H9 (cell line): ENCODE results near the gene SNAP25. TPM values are rescaled to one million over a fixed set of nuclear protein-coding genes. Genes with fewer than 3 reads are reported as not detected.

Source experiments
- DNase-seq: peaks from one replicate; pipeline ENCODE4 v3.0.0-alpha.2; 2017
- H2AFZ ChIP-seq: one replicate; pipeline ENCODE4 v1.6.1; 2013; ENCODE audit warnings: mild to moderate bottlenecking, low read length, control low read depth, moderate library complexity
- H2AK5ac ChIP-seq: 2 replicates; pipeline ENCODE4 v1.6.1; 2013; ENCODE audit warnings: low read length, control low read depth, mixed read lengths; ENCODE audit not compliant: insufficient read length
- H2BK120ac ChIP-seq: one replicate; pipeline ENCODE4 v1.6.1; 2013; ENCODE audit warnings: low read depth, mild to moderate bottlenecking, low read length, control low read depth, inconsistent platforms; ENCODE audit not compliant: poor library complexity, severe bottlenecking
- H2BK12ac ChIP-seq: 2 replicates; pipeline ENCODE4 v1.6.1; 2013; ENCODE audit warnings: low read length, control low read depth, mixed read lengths, low read depth; ENCODE audit not compliant: insufficient read length
- H2BK15ac ChIP-seq: 2 replicates; pipeline ENCODE4 v1.6.1; 2013; ENCODE audit warnings: low read depth, low read length, control low read depth
- H2BK20ac ChIP-seq: one replicate; pipeline ENCODE4 v1.6.1; 2013; ENCODE audit warnings: low read depth, mild to moderate bottlenecking, low read length, control low read depth, inconsistent platforms; ENCODE audit not compliant: poor library complexity, severe bottlenecking
- H2BK5ac ChIP-seq: 2 replicates; pipeline ENCODE4 v1.6.1; 2013; ENCODE audit warnings: low read length, control low read depth, mixed read lengths; ENCODE audit not compliant: insufficient read length
- H3K14ac ChIP-seq: 2 replicates; pipeline ENCODE4 v1.6.1; 2013; ENCODE audit warnings: low read length, control low read depth; ENCODE audit not compliant: insufficient read depth
- H3K18ac ChIP-seq: 2 replicates; pipeline ENCODE4 v1.6.1; 2013; ENCODE audit warnings: low read depth, mild to moderate bottlenecking, mixed read lengths, low read length, control low read depth; ENCODE audit not compliant: insufficient read length
- H3K23ac ChIP-seq: 2 replicates; pipeline ENCODE4 v1.6.1; 2013; ENCODE audit warnings: low read length, control low read depth, mixed read lengths, low read depth; ENCODE audit not compliant: insufficient read length
- H3K23me2 ChIP-seq: 2 replicates; pipeline ENCODE4 v1.6.1; 2013; ENCODE audit warnings: low read depth, mild to moderate bottlenecking, mixed read lengths, low read length, control low read depth; ENCODE audit not compliant: insufficient read length, poor library complexity, severe bottlenecking
- H3K27ac ChIP-seq: 2 replicates; pipeline ENCODE4 v1.5.1; 2013; ENCODE audit warnings: low read length, control low read depth, mixed read lengths, low read depth; ENCODE audit not compliant: insufficient read length
- H3K27me3 ChIP-seq: 2 replicates; pipeline ENCODE4 v1.6.1; 2013; ENCODE audit warnings: low read length, control low read depth, inconsistent platforms; ENCODE audit not compliant: insufficient read depth
- H3K4ac ChIP-seq: 2 replicates; pipeline ENCODE4 v1.6.1; 2013; ENCODE audit warnings: low read depth, mild to moderate bottlenecking, control low read depth, inconsistent platforms, low read length, moderate library complexity
- H3K4me1 ChIP-seq: 2 replicates; pipeline ENCODE4 v1.6.1; 2013; ENCODE audit warnings: low read length, control low read depth, inconsistent platforms; ENCODE audit not compliant: insufficient read depth
- H3K4me2 ChIP-seq: 2 replicates; pipeline ENCODE4 v1.6.1; 2013; ENCODE audit warnings: low read length, control low read depth, mixed read lengths; ENCODE audit not compliant: insufficient read length, insufficient read depth
- H3K56ac ChIP-seq: 2 replicates; pipeline ENCODE4 v1.6.1; 2013; ENCODE audit warnings: low read depth, mild to moderate bottlenecking, mixed read lengths, low read length, control low read depth; ENCODE audit not compliant: insufficient read length
- H3K79me1 ChIP-seq: 2 replicates; pipeline ENCODE4 v1.6.1; 2013; ENCODE audit warnings: low read depth, mild to moderate bottlenecking, moderate library complexity, low read length, control low read depth, inconsistent platforms; ENCODE audit not compliant: insufficient read depth, poor library complexity, severe bottlenecking
- H3K79me2 ChIP-seq: 2 replicates; pipeline ENCODE4 v1.6.1; 2013; ENCODE audit warnings: low read length, control low read depth, inconsistent platforms; ENCODE audit not compliant: insufficient read depth
- H3K9ac ChIP-seq: 2 replicates; pipeline ENCODE4 v1.6.1; 2013; ENCODE audit warnings: low read length, control low read depth, mixed read lengths; ENCODE audit not compliant: insufficient read length; ENCODE audit errors: extremely low read depth
- H3K9me3 ChIP-seq: one replicate; pipeline ENCODE4 v1.6.1; 2013; ENCODE audit warnings: low read depth, low read length, inconsistent platforms; ENCODE audit not compliant: control insufficient read depth
- H3T11ph ChIP-seq: one replicate; pipeline ENCODE4 v1.6.1; 2013; ENCODE audit warnings: mild to moderate bottlenecking, low read length, control low read depth, inconsistent platforms
- H4K20me1 ChIP-seq: one replicate; pipeline ENCODE4 v1.6.1; 2013; ENCODE audit not compliant: control insufficient read depth, insufficient read length, insufficient read depth
- H4K5ac ChIP-seq: 2 replicates; pipeline ENCODE4 v1.6.1; 2013; ENCODE audit warnings: low read depth, mild to moderate bottlenecking, mixed read lengths, low read length, control low read depth; ENCODE audit not compliant: insufficient read length
- H4K8ac ChIP-seq: replicated peaks from 2 replicates; pipeline ENCODE4 v1.6.1; 2013; ENCODE audit warnings: low read length, control low read depth, mixed read lengths, low read depth; ENCODE audit not compliant: insufficient read length
- H4K91ac ChIP-seq: 2 replicates; pipeline ENCODE4 v1.6.1; 2013; ENCODE audit warnings: low read depth, mild to moderate bottlenecking, moderate library complexity, mixed read lengths, low read length, control low read depth; ENCODE audit not compliant: insufficient read length
- H3K27ac Mint-ChIP-seq, 3 experiments: 2 replicates in 2 of 3; 3 replicates in 1 of 3; pipeline ENCODE4 v1.8.0; 2020 to 2021; ENCODE audit warnings: mixed read lengths in 3 of 3, mild to moderate bottlenecking in 1 of 3, moderate library complexity in 1 of 3
- H3K27me3 Mint-ChIP-seq: 2 replicates; pipeline ENCODE4 v1.8.0; 2021; ENCODE audit warnings: low read depth, mild to moderate bottlenecking, moderate library complexity, mixed read lengths
- H3K36me3 Mint-ChIP-seq, 3 experiments: 2 replicates in 2 of 3; 3 replicates in 1 of 3; pipeline ENCODE4 v1.8.0; 2020 to 2021; ENCODE audit warnings: low read depth in 3 of 3, mixed read lengths in 3 of 3; ENCODE audit not compliant: insufficient read depth in 1 of 3
- H3K4me1 Mint-ChIP-seq, 2 experiments: 2 replicates each; pipeline ENCODE4 v1.8.0; 2020; ENCODE audit warnings: mixed read lengths in 2 of 2
- H3K4me3 Mint-ChIP-seq, 2 experiments: 2 replicates in 1 of 2; 3 replicates in 1 of 2; pipeline ENCODE4 v1.8.0; 2020 to 2021; ENCODE audit warnings: mild to moderate bottlenecking in 2 of 2, mixed read lengths in 2 of 2, moderate library complexity in 1 of 2
- H3K9me3 Mint-ChIP-seq, 2 experiments: 2 replicates in 1 of 2; 3 replicates in 1 of 2; pipeline ENCODE4 v1.8.0; 2020; ENCODE audit warnings: mild to moderate bottlenecking in 2 of 2, mixed read lengths in 2 of 2, moderate library complexity in 1 of 2
- CTCF ChIP-seq: fragments of 200-600 bp; sonication (generic); conservative IDR thresholded peaks from 3 replicates; pipeline ENCODE4 v1.8.0; 2021; ENCODE audit warnings: antibody characterized with exemption, mild to moderate bottlenecking
- WGBS: extraction: QIAGEN DNeasy Blood & Tissue Kit; methylation state at CpG from one replicate; pipeline ENCODE4 v1.1.7; 2013; ENCODE audit warnings: missing lambda C conversion rate, low lambda C conversion rate, mixed read lengths; ENCODE audit not compliant: insufficient read length; ENCODE audit errors: extremely low coverage; 5-methylcytosine and 5-hydroxymethylcytosine counted together
- total RNA-seq: library from RNA; stranded (reverse); gene quantifications from 2 replicates; pipeline ENCODE4 v1.2.1, GENCODE V29; 2021

The SNAP25 gene
- total RNA-seq, 1 experiment from 2014 or later: 0.13 TPM

DNA sequence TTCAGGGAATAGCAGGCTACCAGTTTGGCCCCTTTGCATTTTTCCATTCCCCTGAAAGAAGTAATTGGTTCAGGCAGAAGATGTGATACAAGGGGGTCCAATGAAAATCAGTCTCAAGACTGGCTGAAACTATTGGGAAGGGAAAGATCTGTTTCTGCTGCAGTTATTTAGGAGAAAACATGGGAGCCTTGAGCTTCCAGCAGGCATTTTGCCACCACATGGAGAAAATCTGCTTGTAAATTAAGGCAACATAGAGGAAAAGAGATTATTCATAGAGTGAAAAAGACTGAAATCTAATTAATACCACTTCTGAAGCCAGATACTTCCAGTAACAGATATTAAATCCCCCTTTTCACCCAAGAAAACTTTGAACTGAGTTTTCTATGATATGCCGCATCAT lies 44.2 kb upstream of the SNAP25 start:
- DNase-seq: no peak
- peaks cover 33% of the 10 kb centered on the region for H3K27me3 Mint-ChIP-seq
- H3T11ph ChIP-seq: no peak overlapping the region

More for the DNA sequence above, 44.2 kb upstream of the SNAP25 start:
- Histone ChIP-seq H2BK5ac (no peak overlapping the region), H4K5ac (no peak overlapping the region), H2AFZ (no peak overlapping the region), H3K14ac (no peak overlapping the region), H4K91ac (no peak overlapping the region), H2AK5ac (no peak overlapping the region), H2BK15ac (no peak overlapping the region), H3K4me1 (no peaks in the 10 kb centered on the region), H2BK12ac (no peak overlapping the region), H2BK120ac (no peak overlapping the region), H3K79me1 (no peaks in the 10 kb centered on the region), H3K18ac (no peak overlapping the region), H3K9me3 (no peaks in the 10 kb centered on the region), H2BK20ac (no peak overlapping the region), H3K79me2 (no peaks in the 10 kb centered on the region), H3K4ac (no peak overlapping the region), H4K8ac (no peak overlapping the region), H3K27ac (no peak overlapping the region), H3K27me3 (no peaks in the 10 kb centered on the region), H3K9ac (no peak overlapping the region), H4K20me1 (no peaks in the 10 kb centered on the region), H3K23me2 (no peaks in the 10 kb centered on the region), H3K23ac (no peak overlapping the region), H3K56ac (no peak overlapping the region), H3K4me2 (no peak overlapping the region)
- peaks cover 7 to 9% of the 10 kb centered on the region in 2 experiments for H3K4me1 Mint-ChIP-seq
- H3K36me3 Mint-ChIP-seq: peaks cover 0 to 1% (median 0%) of the 10 kb centered on the region in 3 experiments; a peak in 1 of 7 replicates
- TF ChIP-seq CTCF: no peak
- H3K27ac Mint-ChIP-seq: no peak overlapping the region
- no CpG with 5 or more reads among the region's 1 CpG for WGBS
- no peaks in the 10 kb centered on the region; a peak in 1 of 5 replicates for H3K9me3 Mint-ChIP-seq
- H3K4me3 Mint-ChIP-seq: no peak overlapping the region
